Stimulated activated CD4-positive, alpha-beta T cell treated with anti-CD3 and anti-CD28 coated beads, Interleukin-2, amount 100 ng/mL, for 48 hours (primary cell): ENCODE data around the gene RBMS1.

ENCODE experiments used
- DNase-seq, 2 donors: peaks; one replicate each; pipeline ENCODE4 v3.0.0-alpha.2; 2020

RBMS1 gene

GRCh38 chr2:160295519-160296207, 197.9 kb downstream of the RBMS1 start:
- no peak for DNase-seq

DNA sequence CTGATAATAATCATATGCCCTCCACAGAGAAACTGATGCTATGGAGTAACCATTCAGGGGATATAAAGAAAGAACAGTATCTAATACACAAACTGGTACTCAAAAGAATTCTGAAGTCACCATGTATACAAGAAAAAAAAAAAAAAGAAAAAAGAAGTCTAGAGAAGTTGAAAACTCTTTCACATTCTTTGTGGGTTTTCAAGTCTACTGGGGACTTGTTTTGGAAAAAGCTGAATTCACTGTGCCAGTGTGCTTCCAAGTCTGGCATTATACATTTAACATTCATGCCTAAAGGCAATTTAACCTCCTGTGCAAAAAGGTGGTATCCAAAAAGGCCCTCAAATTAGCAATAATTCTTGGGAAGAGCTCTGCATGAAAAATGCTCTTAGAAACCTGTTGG, 198.7 kb downstream of the RBMS1 start:
- DNase-seq = no peak

DNA sequence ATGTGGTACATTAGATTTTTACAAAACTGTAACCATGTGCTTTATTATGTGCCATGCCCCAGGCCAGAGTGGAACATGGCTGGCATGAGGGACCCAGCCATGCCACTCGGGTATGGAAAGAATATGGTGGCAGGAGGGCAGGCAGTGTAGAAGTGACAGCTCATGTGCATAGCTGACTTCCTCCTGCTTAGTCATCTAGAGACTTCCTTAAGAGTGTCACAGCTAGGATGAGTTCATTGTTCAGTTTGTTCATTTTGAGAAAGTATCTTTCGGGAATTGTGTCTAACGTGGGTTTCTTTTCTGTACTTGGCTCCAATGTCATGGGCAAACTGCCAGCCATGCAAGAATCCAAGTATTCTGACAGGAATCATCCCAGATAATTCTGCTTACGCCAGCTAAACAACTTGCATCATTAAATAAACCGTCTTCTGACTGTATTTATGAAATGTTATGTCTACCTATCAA, 199.2 kb downstream of the RBMS1 start:
- DNase-seq = peak in 1 of 2 donors; percentile 28

- no peak for DNase-seq
These were observed 200.1 kb downstream of the RBMS1 start for GRCh38 chr2:160293391-160294091.

DNA sequence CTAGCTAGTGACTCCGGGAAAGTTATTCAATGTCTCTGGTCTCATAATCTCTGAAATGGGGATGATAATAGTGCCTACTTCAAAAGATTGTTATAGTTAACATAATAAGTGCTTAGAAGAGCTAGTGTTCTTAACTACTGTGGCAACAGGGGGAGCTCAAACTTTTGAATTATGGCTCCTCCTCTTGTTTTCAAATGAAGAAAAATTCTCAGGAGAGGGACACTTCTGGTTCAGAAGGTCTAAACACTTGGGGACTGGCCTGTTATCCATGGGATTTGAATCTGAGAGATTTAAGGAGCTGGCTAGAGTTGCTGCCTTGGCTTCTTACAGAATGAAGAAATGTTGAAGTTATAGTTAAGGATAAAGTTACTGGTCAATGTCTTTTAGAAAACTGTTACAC, 201.4 kb downstream of the RBMS1 start:
- DNase-seq = no peak

DNA sequence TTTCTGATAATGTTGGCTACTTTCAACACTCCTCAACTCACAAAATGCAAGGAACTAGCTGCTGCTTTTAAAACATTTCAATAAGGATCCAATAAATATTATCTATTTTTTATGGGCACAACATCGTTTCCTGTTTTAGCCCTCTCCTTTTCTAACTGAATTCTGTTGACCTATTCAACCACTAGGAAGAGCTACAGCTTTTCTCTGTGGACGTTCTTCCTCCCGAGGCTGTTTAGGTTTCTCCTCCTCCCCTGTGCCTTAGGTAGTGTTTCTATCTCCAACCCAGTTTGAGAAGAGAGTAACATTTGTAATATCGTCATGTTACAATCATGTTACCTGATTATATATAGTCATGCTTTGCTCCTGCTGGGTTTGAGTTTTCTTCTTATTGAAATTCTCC, 202.2 kb downstream of the RBMS1 start:
- DNase-seq = no peak

- DNase-seq = no peak
These were observed 203.0 kb downstream of the RBMS1 start for GRCh38 chr2:160290598-160290997.

DNA sequence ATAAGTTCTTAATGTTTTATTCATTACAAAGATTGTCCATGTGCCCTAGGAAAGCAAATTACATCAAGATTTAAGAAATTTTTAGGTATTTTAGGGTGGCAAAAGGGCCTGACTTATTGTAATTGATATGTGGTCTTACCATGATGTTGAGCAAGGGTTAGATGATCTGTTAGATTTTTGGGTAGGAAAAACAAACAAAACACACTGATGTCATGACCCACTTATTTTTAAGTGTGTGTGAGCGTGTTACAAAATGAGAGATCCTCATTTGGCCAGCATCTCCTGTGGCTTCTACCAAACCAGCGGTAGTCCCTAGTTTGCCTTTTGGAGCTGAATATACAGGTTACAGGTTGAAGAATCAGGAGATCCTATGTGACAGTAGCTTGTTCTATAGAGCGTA, 203.8 kb downstream of the RBMS1 start:
- DNase-seq = no peak

DNA sequence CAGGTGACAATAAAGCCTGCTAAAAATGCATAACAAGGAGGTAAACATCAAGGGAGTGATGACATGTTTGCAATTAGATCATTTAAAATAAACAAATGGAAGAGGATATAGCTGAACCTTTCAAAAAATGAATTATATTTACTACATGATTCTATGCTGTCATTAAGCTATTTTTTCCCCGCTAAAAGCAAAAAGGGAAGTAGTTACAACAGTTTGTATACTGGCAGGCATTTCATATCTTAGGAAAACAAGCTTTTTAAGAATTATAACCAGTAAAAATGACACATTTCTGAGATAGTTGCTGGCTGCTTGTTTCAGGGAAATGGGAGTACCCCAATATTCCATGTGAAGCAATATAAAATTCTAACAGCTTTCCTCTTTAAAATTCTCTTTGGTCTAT, 204.5 kb downstream of the RBMS1 start:
- no peak for DNase-seq

DNA sequence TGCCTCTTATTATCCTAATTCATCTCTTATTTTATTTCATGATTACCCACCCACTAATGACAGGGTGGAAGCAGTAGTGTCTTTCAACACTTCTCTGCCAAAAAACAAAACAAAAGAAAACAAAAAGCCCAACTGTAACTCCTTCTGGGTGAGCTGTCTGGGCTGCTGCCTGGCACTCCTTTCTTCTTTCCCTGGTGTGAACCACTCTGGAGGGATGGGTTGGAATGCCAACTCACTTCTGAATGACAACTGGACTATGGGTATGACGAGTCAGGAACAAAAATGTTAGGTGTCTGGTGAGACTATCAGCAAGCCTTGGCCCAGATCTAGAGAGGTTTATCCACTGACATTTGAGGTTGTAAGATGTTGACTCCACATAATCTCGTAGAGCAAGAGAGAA, 205.3 kb downstream of the RBMS1 start:
- DNase-seq = no peak

DNA sequence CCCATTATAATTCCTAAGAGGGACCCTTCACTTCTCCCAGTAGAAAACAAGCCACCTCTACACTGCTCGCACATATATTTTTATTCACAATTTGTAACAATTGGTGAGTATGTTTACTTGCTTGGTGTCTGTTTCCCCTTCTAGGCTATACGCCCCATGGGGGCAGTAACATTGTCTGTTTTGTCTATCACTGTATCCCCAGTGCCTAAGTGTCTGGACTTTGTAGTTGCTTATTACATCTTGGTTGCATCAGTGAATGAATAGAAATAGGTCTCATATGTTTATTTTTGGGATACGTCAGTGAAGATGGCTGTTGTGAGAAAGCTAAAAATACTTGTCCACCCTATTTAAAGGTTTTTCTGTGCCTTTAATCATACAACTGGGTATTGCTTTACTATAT, 206.1 kb downstream of the RBMS1 start:
- no peak for DNase-seq

- DNase-seq = no peak
These were observed 207.1 kb downstream of the RBMS1 start for GRCh38 chr2:160286551-160286950.

DNA sequence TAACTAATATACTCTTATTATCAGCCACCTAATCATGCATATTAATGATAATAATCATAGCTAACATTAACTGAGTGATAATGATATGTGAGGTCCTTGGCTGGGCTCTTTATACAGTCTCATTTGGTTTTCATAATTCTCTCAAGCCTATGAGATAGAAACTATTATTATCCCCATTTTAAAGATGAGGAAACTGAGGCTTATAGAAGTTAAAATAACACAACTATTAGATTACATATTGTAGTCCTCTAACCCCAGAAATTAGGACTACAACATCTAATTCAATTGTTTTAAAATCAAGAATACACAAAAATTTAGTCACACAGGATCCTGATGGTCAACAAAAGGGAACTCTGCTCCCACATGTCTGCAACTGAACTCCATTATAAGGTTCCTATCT, 209.9 kb downstream of the RBMS1 start:
- DNase-seq = no peak

- no peak for DNase-seq
These were observed 211.5 kb downstream of the RBMS1 start for GRCh38 chr2:160282063-160282580.

DNA sequence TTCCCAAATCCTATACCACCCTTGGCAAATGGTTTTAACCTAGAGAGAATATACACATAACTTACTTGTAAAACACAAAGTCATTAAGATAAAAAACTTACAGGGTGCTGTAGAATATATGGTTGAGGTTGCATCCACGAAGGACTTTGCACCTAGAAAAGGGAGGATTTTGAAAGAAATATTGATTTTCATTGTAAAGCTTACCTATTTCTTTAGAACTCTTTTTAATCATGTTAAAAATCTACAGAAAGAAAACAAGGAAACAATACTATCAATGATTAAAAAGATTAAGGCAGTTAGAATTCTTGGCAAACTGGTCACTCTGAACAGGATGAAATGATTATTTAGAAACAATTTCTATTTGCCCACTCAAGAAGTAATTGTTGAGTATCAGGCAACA, 212.4 kb downstream of the RBMS1 start:
- no peak for DNase-seq

- no peak for DNase-seq
These were observed 213.7 kb downstream of the RBMS1 start for GRCh38 chr2:160279813-160280465.

DNA sequence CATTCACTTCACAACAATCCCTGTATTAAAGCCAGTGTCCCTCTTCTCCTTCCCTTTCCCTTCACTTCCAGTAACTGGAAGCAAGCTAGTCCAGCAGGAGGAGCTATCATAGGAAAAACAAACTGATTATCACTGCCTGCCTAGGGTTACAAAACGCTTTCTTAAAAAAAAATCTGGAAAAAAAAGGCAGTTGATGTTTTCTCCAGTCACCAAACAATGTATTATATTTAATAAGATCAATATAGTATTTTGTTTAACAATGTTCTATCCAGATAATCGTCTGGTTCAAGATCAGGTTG, 214.8 kb downstream of the RBMS1 start:
- DNase-seq = no peak

- no peak for DNase-seq
These were observed 215.3 kb downstream of the RBMS1 start for GRCh38 chr2:160278101-160278878.

- no peak for DNase-seq
These were observed 216.5 kb downstream of the RBMS1 start for GRCh38 chr2:160277151-160277550.

GRCh38 chr2:160275656-160276055, 218.0 kb downstream of the RBMS1 start:
- DNase-seq = no peak

GRCh38 chr2:160271171-160272086, 222.2 kb downstream of the RBMS1 start:
- DNase-seq = no peak

GRCh38 chr2:160270571-160271113, 223.0 kb downstream of the RBMS1 start:
- DNase-seq = no peak
